ENCODE results near the gene SIPA1L3.
"Not testable (repeated sequence)": the region's sequence is repeated elsewhere in the genome, so short reads cannot be mapped to it uniquely, and the experiment has no call there.

The SIPA1L3 gene

GRCh38 chr19:37920591-37921450 is 13.8 kb downstream of the SIPA1L3 start:
- DNase-seq = no peak

GRCh38 chr19:37924573-37924972 is 17.6 kb downstream of the SIPA1L3 start:
- not testable (repeated sequence) for DNase-seq

- no peak for DNase-seq
These were observed 18.2 kb downstream of the SIPA1L3 start for GRCh38 chr19:37925212-37925611.

- DNase-seq = no peak
These were observed 19.2 kb downstream of the SIPA1L3 start for GRCh38 chr19:37926255-37926654.

GRCh38 chr19:37926711-37927110 is 19.7 kb downstream of the SIPA1L3 start:
- no peak for DNase-seq

- DNase-seq = no peak
These were observed 21.7 kb downstream of the SIPA1L3 start for GRCh38 chr19:37928527-37929286.

- no peak for DNase-seq
These were observed 22.4 kb downstream of the SIPA1L3 start for GRCh38 chr19:37929355-37929923.

- DNase-seq = no peak
These were observed 23.4 kb downstream of the SIPA1L3 start for GRCh38 chr19:37930416-37930815.

- DNase-seq = peak in 1 of 2 donors; percentile 45
These were observed 25.1 kb downstream of the SIPA1L3 start for GRCh38 chr19:37931881-37932655.

GRCh38 chr19:37932985-37933936 is 26.3 kb downstream of the SIPA1L3 start:
- no peak for DNase-seq

GRCh38 chr19:37933937-37934358 is 26.9 kb downstream of the SIPA1L3 start:
- no peak for DNase-seq

- DNase-seq = no peak
These were observed 28.3 kb downstream of the SIPA1L3 start for GRCh38 chr19:37935341-37935740.

GRCh38 chr19:37936166-37936565 is 29.2 kb downstream of the SIPA1L3 start:
- no peak for DNase-seq

GRCh38 chr19:37936886-37937285 is 29.9 kb downstream of the SIPA1L3 start:
- no peak for DNase-seq

- DNase-seq = no peak
These were observed 31.3 kb downstream of the SIPA1L3 start for GRCh38 chr19:37938353-37938752.

GRCh38 chr19:37941782-37942515 is 34.9 kb downstream of the SIPA1L3 start:
- DNase-seq = no peak

- no peak for DNase-seq
These were observed 35.5 kb downstream of the SIPA1L3 start for GRCh38 chr19:37942516-37942902.

GRCh38 chr19:37943480-37943879 is 36.5 kb downstream of the SIPA1L3 start:
- no peak for DNase-seq

GRCh38 chr19:37946132-37946531 is 39.1 kb downstream of the SIPA1L3 start:
- no peak for DNase-seq

- no peak for DNase-seq
These were observed 40.8 kb downstream of the SIPA1L3 start for GRCh38 chr19:37947778-37948177.

GRCh38 chr19:37948362-37948761 is 41.4 kb downstream of the SIPA1L3 start:
- DNase-seq = no peak
